GM18520 (cell line): ENCODE results near the gene CENPS.

Experiments used
- ATAC-seq: cut with Tn5 transposase; IDR thresholded peaks from one replicate; pipeline ENCODE4 v1.9.1; 2021; ENCODE audit not compliant: unreplicated experiment

CENPS gene

GRCh38 chr1:10489291-10490055, 59.2 kb downstream of the CENPS start:
- no peak for ATAC-seq

- no peak for ATAC-seq
These were observed 60.2 kb downstream of the CENPS start for GRCh38 chr1:10490286-10490970.
